ENCODE results near the gene PF4V1.

DNA sequence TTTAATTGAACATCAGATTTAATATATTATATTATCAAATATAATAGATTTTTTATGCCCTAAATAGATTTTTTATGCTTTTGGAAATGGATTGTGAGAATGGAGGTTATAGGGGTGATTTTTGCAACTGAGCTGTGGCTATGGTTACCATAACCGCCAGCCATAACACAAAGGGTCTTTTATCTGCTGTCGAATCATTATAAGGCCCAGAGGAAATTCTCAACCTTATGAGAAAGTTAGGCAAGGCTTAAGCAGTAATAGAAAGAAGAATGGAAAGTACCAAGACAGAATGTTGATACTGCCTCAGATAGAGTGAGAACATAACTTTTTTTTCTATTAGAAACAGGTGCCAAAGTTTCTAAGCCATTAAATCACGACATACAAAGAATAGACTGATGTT is 42.9 kb upstream of the PF4V1 start:
- TF ChIP-seq, protein P1, sequence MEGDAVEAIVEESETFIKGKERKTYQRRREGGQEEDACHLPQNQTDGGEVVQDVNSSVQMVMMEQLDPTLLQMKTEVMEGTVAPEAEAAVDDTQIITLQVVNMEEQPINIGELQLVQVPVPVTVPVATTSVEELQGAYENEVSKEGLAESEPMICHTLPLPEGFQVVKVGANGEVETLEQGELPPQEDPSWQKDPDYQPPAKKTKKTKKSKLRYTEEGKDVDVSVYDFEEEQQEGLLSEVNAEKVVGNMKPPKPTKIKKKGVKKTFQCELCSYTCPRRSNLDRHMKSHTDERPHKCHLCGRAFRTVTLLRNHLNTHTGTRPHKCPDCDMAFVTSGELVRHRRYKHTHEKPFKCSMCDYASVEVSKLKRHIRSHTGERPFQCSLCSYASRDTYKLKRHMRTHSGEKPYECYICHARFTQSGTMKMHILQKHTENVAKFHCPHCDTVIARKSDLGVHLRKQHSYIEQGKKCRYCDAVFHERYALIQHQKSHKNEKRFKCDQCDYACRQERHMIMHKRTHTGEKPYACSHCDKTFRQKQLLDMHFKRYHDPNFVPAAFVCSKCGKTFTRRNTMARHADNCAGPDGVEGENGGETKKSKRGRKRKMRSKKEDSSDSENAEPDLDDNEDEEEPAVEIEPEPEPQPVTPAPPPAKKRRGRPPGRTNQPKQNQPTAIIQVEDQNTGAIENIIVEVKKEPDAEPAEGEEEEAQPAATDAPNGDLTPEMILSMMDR (optimal IDR thresholded peaks at IDR 0.05 in 1 of 3, IDR thresholded peaks at IDR 0.05 in 1 of 3, conservative IDR thresholded peaks at IDR 0.05 in 1 of 3; ENCODE audit: extremely low read depth in 1 of 3, insufficient read depth in 2 of 3, low read length in 3 of 3) = no peak
- no peak for TF ChIP-seq EZH2 (IDR thresholded peaks at IDR 0.05; ENCODE audit: low read length)
